GM23248 (cell line): ENCODE measurements around the gene CEP290.

Experiments used
- EZH2 ChIP-seq: fragments of 200-600 bp; sonication (generic); IDR thresholded peaks from 2 replicates; pipeline ENCODE4 v1.6.1; 2018; ENCODE audit warnings: antibody characterized with exemption, mild to moderate bottlenecking; ENCODE audit not compliant: insufficient read depth, poor library complexity, severe bottlenecking
- EZH2phosphoT487 ChIP-seq: fragments of 200-600 bp; sonication (generic); IDR thresholded peaks from 2 replicates; pipeline ENCODE4 v1.6.1; 2018; ENCODE audit warnings: antibody characterized with exemption, moderate library complexity, mild to moderate bottlenecking, low read depth; ENCODE audit not compliant: insufficient read depth

GRCh38 chr12:88093573-88093972 is 48.3 kb downstream of the CEP290 start:
- TF ChIP-seq EZH2 (no peak), EZH2phosphoT487 (no peak)
